Esophagus (tissue), 2 donors: ENCODE data around the gene CPAMD8. TPM values are rescaled to one million over a fixed set of nuclear protein-coding genes. Genes with fewer than 3 reads are reported as not detected.

Source experiments
- H3K27ac ChIP-seq, 2 donors: one replicate each; pipeline ENCODE4 v1.5.1; 2013; ENCODE audit warnings: low read depth in 2 of 2, mild to moderate bottlenecking in 2 of 2, inconsistent platforms in 1 of 2, low read length in 1 of 2, moderate library complexity in 1 of 2
- H3K27me3 ChIP-seq, 2 donors: one replicate each; pipeline ENCODE4 v1.6.1; 2013; ENCODE audit warnings: low read length in 2 of 2, control low read depth in 1 of 2, mild to moderate bottlenecking in 1 of 2; ENCODE audit not compliant: insufficient read depth in 2 of 2, control insufficient read depth in 1 of 2
- H3K36me3 ChIP-seq, 2 donors: one replicate each; pipeline ENCODE4 v1.6.1; 2013; ENCODE audit warnings: low read length in 1 of 2; ENCODE audit not compliant: control insufficient read depth in 2 of 2, insufficient read depth in 2 of 2
- H3K4me1 ChIP-seq, 2 donors: one replicate each; pipeline ENCODE4 v1.6.1; 2013; ENCODE audit warnings: low read length in 1 of 2; ENCODE audit not compliant: control insufficient read depth in 2 of 2, insufficient read depth in 2 of 2
- H3K4me3 ChIP-seq, 2 donors: one replicate each; pipeline ENCODE4 v1.5.1; 2013; ENCODE audit warnings: low read length in 2 of 2, mild to moderate bottlenecking in 2 of 2, low read depth in 1 of 2, moderate library complexity in 1 of 2
- H3K9me3 ChIP-seq, 2 donors: one replicate each; pipeline ENCODE4 v1.6.1; 2013; ENCODE audit warnings: mild to moderate bottlenecking in 2 of 2, low read depth in 1 of 2, low read length in 1 of 2, moderate library complexity in 1 of 2; ENCODE audit not compliant: control insufficient read depth in 2 of 2, insufficient read depth in 1 of 2
- WGBS, 2 donors: extraction: QIAGEN DNeasy Blood & Tissue Kit; methylation state at CpG; one replicate each; pipeline ENCODE4 v1.1.7; 2013; 5-methylcytosine and 5-hydroxymethylcytosine counted together
- polyA plus RNA-seq, 2 donors: library from polyadenylated mRNA; stranded (reverse); fragments of 200-250 nt; gene quantifications; one replicate each; pipeline ENCODE4 v1.2.3, GENCODE V29; 2013
- donor health status: healthy with polysubstance abuse.
- donor health status: Bipolar disorder and iron deficiency.

The CPAMD8 gene
- polyA plus RNA-seq, 2 donors, result 1.0 to 1.9 TPM

DNA sequence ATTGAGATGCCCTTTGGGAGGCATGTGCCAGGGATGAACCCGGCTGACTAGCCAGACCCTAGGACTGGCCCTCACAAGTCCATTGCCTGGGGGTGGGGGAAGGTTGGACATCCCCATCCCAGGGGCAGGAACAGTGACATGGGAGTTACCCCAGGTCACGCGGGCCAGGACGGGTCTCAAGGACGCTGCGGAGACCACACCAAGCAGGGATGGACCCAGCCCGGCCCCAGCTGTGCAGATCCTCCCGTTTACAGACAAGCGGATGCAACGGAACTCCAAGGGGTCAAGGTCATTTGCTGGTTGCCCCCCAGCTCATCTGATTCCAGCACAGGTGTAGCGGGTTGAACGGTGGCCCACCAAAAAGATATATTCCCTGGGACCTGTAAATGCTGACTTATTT, 117.9 kb downstream of the CPAMD8 start:
- peaks cover 0 to 7% of the 10 kb centered on the region in 2 donors for H3K9me3 ChIP-seq
- H3K4me3 ChIP-seq, result no peak overlapping the region
- whole genome bisulfite sequencing, 2 donors, result 75 to 84% methylated on average over 12 of the region's 12 CpGs
- no peak overlapping the region for H3K27ac ChIP-seq
- no peaks in the 10 kb centered on the region for H3K36me3 ChIP-seq
- no peaks in the 10 kb centered on the region for H3K4me1 ChIP-seq
- no peaks in the 10 kb centered on the region for H3K27me3 ChIP-seq

DNA sequence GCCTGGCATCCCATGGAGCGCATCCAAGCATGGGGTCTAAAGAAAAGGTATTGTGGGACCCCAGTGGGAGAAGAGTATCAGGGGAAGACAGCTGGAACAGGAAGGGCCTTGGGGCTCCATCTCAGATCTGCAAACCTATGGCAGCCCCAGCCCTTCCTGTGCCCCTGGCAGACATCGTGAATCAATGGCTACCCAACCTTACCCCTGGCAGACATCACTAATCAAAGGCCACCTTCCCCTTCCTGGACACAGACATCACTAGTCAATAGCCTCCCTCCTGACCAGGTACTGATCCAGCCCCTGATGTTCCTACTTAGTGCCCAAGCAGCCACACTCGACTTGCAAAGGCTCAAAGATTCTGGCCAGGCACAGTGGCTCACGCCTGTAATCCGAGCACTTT, 122.0 kb downstream of the CPAMD8 start:
- H3K9me3 ChIP-seq, result no peaks in the 10 kb centered on the region
- no peaks in the 10 kb centered on the region for H3K4me1 ChIP-seq
- no peak overlapping the region for H3K4me3 ChIP-seq
- H3K36me3 ChIP-seq, result no peaks in the 10 kb centered on the region
- 66 to 73% methylated on average over 5 of the region's 5 CpGs for WGBS, 2 donors
- H3K27me3 ChIP-seq, result no peaks in the 10 kb centered on the region
- H3K27ac ChIP-seq, result no peak overlapping the region

DNA sequence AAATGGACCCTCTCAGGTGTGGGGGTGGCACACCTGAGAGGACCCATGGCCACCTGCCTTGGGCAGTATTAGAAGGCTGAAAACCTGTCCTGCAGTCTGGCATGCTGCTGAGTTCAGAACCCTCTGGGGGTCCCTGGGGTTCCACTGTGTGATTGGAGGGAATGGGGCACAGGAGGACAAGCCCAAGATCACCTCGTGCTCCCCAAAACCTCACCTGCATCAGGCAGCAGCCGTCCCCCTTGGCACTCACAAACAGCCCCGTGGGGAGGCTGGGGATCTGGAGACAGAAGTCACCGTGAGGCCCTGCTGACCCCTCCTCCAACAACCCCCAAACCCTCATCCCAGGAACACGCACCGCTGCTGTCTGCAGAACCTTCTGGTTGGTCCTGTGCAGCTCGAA, 123.3 kb downstream of the CPAMD8 start:
- WGBS, 2 donors, result 82 to 89% methylated on average over 7 of the region's 7 CpGs
- Histone ChIP-seq H3K36me3 (no peaks in the 10 kb centered on the region), H3K4me1 (no peaks in the 10 kb centered on the region), H3K9me3 (no peaks in the 10 kb centered on the region), H3K27ac (no peak overlapping the region), H3K27me3 (no peaks in the 10 kb centered on the region), H3K4me3 (no peak overlapping the region)

DNA sequence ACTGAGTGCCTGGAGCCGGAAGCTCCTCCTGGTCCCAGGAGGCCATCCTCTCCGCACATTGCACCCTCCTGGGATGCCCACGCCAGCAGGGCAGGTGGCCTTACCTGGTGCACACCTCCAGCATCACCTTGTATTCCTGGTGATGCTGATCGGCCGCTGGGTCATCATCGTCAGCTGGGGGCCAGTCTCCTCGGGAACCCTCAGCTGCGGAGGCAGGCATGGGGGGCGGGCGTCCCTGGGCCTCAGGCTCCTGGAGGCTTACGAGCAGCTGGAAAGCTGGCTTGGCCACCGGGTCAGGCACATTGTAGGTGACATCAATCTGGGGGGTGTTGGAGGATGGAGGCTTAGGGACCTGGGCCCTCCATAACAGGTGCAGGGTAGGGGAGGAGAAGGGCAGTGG, 124.1 kb downstream of the CPAMD8 start:
- H3K4me1 ChIP-seq, result no peaks in the 10 kb centered on the region
- H3K27me3 ChIP-seq, result no peaks in the 10 kb centered on the region
- H3K27ac ChIP-seq, result no peak overlapping the region
- no peaks in the 10 kb centered on the region for H3K36me3 ChIP-seq
- WGBS, 2 donors, result 95% methylated on average over 12 of the region's 12 CpGs
- H3K4me3 ChIP-seq, result no peak overlapping the region
- H3K9me3 ChIP-seq, result no peaks in the 10 kb centered on the region

DNA sequence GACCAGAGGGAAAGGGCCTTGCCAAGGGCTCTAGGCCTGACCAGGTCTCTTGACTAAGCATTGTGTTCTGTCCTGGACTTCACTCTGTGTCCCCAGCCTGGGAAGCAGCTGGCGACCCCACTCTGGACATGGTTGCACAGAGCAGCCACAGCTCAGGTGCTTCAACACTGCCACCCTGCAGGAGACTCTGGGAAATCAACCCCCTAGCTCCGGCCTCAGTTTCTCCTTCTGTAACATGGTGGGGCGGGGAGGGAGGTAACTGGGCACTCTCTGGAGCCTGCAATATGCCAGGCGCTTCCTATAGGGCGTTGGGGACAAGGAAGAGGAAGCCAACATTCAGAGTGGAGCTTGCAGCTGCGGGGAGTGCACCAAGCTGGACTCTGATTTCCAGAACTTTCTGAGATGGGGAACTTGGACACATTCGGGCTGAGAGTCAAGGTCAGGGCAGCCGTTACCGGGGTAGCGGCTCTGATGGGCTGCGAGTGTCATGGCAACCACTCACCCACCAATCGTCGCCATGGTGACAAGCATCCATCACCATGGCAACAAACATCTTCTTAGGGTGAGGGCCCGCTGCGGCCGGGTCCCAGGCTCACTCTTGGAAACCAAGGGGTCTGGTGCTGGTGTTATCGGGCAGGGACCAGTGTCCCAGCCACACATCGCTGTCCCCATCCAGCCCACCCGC, 125.0 kb downstream of the CPAMD8 start:
- H3K27ac ChIP-seq, result no peak overlapping the region
- WGBS, 2 donors, result 87 to 88% methylated on average over 19 of the region's 19 CpGs
- no peaks in the 10 kb centered on the region for H3K27me3 ChIP-seq
- H3K9me3 ChIP-seq, result no peaks in the 10 kb centered on the region
- peaks cover 0 to 1% of the 10 kb centered on the region in 2 donors for H3K4me1 ChIP-seq
- no peak overlapping the region for H3K4me3 ChIP-seq
- no peaks in the 10 kb centered on the region for H3K36me3 ChIP-seq

DNA sequence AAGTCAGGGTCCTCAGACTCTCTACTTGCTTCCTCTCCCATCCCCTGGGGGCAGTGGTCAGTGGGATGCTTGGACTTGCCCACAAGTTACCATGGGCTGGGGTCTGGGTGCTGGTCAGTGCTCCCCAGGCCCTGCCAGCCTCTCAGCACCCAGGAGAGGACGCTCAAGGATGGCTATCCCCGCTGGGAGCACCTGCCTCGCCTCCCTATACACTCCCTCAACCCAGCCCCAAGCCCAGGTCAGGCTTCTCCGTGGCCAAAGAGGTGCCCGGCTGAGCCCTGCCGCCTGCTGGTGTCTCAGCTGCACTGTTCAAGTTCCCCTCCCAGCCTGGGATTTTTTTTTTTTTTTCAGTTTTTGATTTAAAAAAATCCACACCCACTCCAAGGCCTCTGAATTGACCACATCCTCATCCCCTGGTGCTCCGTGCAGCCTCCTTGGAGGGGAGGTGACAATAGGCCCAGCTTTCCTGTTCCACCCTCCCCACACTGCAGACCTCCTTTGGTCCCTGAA, 127.0 kb downstream of the CPAMD8 start:
- Histone ChIP-seq H3K4me1 (peaks cover 6 to 7% of the 10 kb centered on the region in 2 donors), H3K27me3 (no peaks in the 10 kb centered on the region), H3K9me3 (no peaks in the 10 kb centered on the region), H3K4me3 (no peak overlapping the region), H3K27ac (no peak overlapping the region), H3K36me3 (no peaks in the 10 kb centered on the region)
- WGBS, 2 donors, result 24 to 57% methylated on average over 7 of the region's 7 CpGs

DNA sequence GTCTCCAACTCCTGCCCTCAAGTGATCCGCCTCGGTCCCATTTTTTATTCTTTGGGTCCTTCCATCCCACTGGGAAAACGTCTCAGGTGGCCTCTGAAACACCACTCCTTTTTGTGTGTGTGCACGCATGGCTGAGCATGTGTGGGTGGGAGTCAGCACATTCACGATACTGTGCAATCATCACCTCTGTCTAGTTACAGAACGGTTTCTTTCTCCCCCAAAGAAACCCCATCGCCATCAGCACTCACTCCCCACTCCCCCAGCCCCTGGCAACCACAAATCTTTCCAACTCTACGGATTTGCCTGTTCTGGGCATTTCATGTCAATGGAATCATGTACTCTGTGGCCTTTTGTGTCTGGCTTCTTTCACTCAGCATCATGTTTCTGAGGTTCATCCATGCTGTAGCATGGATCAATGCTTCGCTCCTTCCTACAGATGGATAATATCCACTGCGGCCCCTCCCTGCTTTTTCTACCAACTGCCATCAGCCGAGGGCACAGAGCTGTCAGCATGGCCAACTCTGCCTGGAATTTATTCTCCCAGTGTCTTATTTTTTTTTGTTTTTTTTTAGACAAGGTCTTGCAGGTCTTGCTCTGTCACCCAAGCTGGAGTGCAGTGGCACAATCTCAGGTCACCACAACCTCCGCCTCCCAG, 128.1 kb downstream of the CPAMD8 start:
- 80 to 85% methylated on average over 12 of the region's 12 CpGs for WGBS, 2 donors
- Histone ChIP-seq H3K27ac (no peak overlapping the region), H3K36me3 (no peaks in the 10 kb centered on the region), H3K4me1 (peaks cover 6 to 7% of the 10 kb centered on the region in 2 donors), H3K4me3 (no peak overlapping the region), H3K9me3 (no peaks in the 10 kb centered on the region), H3K27me3 (no peaks in the 10 kb centered on the region)

DNA sequence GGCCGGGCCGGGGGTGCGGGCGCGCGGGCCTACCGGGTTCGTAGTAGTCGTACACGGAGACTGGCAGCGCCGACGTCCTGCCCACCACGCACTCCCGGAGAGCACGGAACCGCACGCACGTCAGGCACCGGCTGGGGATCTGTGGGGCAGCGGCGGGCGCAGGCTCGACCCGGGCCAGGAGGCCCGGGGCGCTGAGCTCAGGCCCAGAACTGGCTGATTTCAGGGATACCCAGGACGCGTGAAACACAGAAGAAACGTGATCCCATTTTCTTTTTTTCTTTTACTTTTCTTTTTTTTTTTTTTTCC, 128.8 kb downstream of the CPAMD8 start:
- Histone ChIP-seq H3K9me3 (no peaks in the 10 kb centered on the region), H3K27me3 (no peaks in the 10 kb centered on the region), H3K4me1 (peaks cover 6 to 7% of the 10 kb centered on the region in 2 donors), H3K4me3 (peak overlapping the region; percentile 48 to 56), H3K27ac (peak overlapping the region; percentile 68 to 70), H3K36me3 (no peaks in the 10 kb centered on the region)
- WGBS, 2 donors, result 6 to 9% methylated on average over 25 to 30 of the region's 30 CpGs

DNA sequence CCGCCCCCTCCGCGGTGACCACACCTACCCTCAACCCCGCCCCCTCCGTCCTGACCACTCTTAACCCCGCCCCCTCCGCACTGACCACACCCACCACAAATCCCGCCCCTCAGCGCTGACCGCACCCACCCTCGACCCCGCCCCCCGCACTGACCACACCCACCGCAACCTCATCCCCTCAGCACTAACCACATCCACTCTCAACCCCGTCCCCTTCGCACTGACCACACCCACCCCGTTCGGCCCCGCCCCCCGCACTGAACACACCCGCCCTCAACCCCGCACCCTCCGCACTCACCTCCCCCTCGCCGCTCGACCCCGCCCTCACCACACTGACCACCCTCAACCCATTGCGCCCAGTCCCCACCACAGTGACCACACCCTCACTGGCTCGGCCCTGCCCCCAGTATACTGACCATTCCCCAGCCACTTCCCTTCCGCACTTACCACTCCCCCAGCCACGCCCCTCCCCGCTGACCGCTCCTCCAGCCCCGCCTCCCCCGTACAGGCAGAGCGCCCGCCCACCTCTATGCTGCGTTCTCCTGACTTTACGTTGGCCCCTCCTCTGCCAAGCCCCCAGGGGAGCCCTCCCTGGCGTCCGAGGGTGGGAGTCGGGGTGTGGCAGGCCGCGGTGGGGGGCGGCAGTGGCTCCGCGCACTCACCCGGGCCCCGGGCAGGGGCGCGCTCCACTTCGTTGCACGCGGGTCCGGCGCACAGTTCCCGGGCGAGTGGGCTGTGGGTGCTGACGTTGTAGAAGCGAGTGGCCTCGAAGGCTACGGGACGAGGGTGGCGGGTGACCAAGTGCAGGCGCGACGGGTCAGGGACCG, 129.4 kb downstream of the CPAMD8 start:
- Histone ChIP-seq H3K9me3 (no peaks in the 10 kb centered on the region), H3K27me3 (no peaks in the 10 kb centered on the region)
- 2% methylated on average over 54 to 66 of the region's 68 CpGs for WGBS, 2 donors

More for the DNA sequence above, 129.4 kb downstream of the CPAMD8 start:
- peak overlapping the region; percentile 48 to 56 for H3K4me3 ChIP-seq
- H3K36me3 ChIP-seq, result no peaks in the 10 kb centered on the region
- peak overlapping the region; percentile 68 to 70 for H3K27ac ChIP-seq
- H3K4me1 ChIP-seq, result peaks cover 6 to 7% of the 10 kb centered on the region in 2 donors
